GM19239 (cell line): ENCODE results near the gene CYP1A1.
A peak's percentile ranks its signal among the peaks of the same experiment; 100 is the strongest.
"Not testable (repeated sequence)": the region's sequence is repeated elsewhere in the genome, so short reads cannot be mapped to it uniquely, and the experiment has no call there.

ENCODE experiments used
- DNase-seq: peaks from one replicate; pipeline ENCODE4 v3.0.0; 2011; ENCODE audit warnings: low spot score; ENCODE audit not compliant: insufficient read length
- FAIRE-seq: peaks from 2 replicates; lab custom pipeline; 2011; peaks lifted over from hg19 to GRCh38; lab: Jason Lieb, UNC

CYP1A1 gene

GRCh38 chr15:74738239-74738638 is 12.9 kb upstream of the CYP1A1 start:
- not testable (repeated sequence) for FAIRE-seq, DNase-seq

GRCh38 chr15:74735305-74735704 is 10.0 kb upstream of the CYP1A1 start:
- FAIRE-seq, result no peak
- DNase-seq, result no peak

- no peak for DNase-seq
- FAIRE-seq, result no peak
Observed at GRCh38 chr15:74733269-74733668, 7.9 kb upstream of the CYP1A1 start.

DNA sequence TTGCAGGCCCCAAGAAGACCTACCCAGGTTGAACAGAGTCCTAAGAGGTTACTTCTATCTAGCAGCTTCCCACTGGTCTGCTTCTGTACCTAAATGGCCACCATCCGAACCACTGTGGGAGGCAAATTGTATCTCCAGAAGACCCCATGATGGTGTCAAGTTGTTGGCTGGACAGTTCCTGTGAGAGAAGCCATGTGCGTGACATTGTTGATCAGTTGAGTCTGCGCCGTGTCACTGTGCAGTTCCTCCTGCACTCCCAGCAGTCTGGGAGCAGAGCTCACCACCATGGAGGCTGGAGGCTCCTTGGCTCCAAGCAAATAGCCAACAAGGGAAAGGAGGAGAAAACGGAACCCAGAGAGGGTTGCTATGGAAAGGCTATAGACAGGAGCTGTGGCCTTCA is 7.5 kb upstream of the CYP1A1 start:
- DNase-seq, result no peak
- FAIRE-seq, result no peak

GRCh38 chr15:74730619-74731316 is 5.4 kb upstream of the CYP1A1 start:
- FAIRE-seq (no peak), DNase-seq (no peak)

DNA sequence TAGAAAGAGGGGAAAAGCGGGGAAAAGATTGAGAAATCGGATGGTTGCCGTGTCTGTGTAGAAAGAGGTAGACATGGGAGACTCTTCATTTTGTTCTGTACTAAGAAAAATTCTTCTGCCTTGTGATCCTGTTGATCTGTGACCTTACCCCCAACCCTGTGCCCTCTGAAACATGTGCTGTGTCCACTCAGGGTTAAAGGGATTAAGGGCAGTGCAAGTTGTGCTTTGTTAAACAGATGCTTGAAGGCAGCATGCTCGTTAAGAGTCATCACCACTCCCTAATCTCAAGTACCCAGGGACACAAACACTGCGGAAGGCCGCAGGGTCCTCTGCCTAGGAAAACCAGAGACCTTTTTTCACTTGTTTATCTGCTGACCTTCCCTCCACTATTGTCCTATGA is 4.0 kb upstream of the CYP1A1 start:
- not testable (repeated sequence) for FAIRE-seq, DNase-seq

DNA sequence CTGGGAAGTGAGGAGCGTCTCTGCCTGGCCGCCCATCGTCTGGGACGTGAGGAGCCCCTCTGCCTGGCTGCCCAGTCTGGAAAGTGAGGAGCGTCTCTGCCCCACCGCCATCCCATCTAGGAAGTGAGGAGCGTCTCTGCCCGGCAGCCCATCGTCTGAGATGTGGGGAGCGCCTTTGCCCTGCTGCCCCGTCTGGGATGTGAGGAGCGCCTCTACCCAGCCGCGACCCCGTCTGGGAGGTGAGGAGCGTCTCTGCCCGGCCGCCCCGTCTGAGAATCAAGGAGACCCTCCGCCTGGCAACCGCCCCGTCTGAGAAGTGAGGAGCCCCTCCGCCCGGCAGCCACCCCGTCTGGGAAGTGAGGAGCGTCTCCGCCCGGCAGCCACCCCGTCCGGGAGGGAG is 3.4 kb upstream of the CYP1A1 start:
- FAIRE-seq, DNase-seq: not testable (repeated sequence)

GRCh38 chr15:74727727-74728126 is 2.4 kb upstream of the CYP1A1 start:
- DNase-seq, result no peak
- FAIRE-seq, result no peak

- DNase-seq, result no peak
- no peak for FAIRE-seq
Observed at GRCh38 chr15:74726774-74727164, 1.4 kb upstream of the CYP1A1 start.

- FAIRE-seq (peak; percentile 4), DNase-seq (peak; percentile 68)
Observed at GRCh38 chr15:74725845-74726773, 781 bp upstream of the CYP1A1 start.

DNA sequence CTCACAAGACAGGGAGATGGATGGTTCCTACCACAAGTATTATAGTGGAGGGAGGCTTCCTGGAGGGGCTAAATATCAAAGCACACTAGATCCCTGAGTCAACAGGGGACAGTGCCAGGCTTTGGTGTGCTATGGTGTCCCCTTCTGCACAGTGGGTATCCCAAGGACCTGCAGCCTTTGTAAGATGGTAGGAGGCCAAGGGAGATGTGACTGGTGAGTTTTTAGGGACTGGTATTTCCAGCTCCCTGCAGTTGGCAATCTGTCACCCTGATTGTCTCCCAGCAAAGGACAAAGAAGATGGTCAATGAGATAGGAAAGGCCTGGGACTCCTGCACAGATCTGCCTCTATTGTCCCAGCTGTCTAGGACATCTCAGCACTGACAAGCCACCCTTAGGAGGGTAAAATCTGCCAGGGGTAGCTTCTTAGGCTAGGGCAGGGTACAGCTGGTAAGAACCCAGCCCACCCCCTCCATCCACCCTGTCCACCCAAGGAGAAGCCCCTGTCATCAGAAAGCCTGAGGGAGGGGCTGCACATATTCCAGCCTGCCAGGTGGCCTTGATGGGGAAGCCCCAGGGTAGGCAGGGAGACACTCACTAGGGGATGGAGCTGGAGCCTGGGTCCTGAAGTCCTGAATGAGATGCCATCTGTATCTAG is 631 bp downstream of the CYP1A1 start:
- no peak for FAIRE-seq

GRCh38 chr15:74723754-74724334 is 1.5 kb downstream of the CYP1A1 start:
- FAIRE-seq, result no peak

More for the DNA sequence above, 631 bp downstream of the CYP1A1 start:
- DNase-seq, result no peak

DNA sequence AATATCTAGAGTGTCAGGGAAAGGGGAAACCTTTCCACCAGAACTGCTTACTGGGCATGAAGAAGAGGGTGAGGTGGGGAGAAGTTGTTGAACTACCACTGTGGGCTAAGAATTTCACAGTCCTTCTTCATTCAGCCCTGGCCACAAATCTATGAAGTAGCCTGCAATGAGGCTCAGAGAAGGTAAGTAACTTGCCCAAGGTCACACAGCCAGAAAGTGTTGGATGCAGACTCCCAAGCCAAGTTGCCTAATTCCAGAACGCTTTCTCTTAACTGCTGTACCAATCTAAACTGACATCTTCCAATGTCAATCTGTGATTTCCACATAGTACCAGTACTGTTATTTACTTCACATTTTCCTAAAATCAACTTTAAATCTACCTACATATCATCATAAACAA is 2.1 kb downstream of the CYP1A1 start:
- DNase-seq (no peak), FAIRE-seq (no peak)

More at GRCh38 chr15:74723754-74724334, 1.5 kb downstream of the CYP1A1 start:
- no peak for DNase-seq

GRCh38 chr15:74722591-74722990 is 2.7 kb downstream of the CYP1A1 start:
- FAIRE-seq (no peak), DNase-seq (no peak)

GRCh38 chr15:74716651-74717050 is 8.7 kb downstream of the CYP1A1 start:
- FAIRE-seq (no peak), DNase-seq (no peak)

- FAIRE-seq (no peak), DNase-seq (no peak)
Observed at GRCh38 chr15:74712311-74712710, 13.0 kb downstream of the CYP1A1 start.

DNA sequence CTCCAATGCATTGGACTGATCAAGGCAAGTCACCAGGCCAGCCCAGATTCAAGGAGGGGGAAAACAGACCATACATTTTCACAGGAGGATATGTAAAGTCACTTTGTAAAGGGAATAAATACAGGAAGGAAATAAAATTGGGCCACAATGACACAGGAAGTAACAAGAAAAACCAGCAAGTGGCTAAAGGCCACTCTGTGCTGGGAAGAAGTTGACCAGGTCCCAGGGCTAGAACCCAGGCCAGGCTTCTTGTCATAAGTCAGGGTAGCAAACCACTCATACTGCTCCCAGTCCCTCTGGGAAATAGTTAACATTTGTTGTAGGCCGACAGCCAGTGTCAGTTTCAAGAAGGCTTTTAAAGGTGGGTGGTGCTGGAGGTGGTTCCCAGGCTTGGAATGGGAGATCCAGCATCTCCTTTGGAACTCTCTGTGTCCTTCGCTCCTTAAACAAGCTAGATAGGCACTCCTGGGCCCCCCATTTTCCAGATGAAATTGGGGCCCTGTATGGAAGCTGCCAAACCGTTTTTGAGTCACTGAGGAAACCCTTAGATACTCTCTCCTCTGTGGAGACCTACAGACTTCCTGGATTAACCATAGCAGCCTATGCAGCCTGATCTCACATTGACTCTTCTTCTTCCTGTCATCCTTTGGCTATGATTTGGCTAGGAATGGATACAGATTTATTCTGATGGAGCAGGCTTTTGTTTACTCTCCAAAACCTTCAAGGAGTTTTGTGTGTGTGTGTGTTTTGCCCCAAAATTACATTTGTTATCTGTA is 14.8 kb downstream of the CYP1A1 start:
- no peak for FAIRE-seq
- no peak for DNase-seq

DNA sequence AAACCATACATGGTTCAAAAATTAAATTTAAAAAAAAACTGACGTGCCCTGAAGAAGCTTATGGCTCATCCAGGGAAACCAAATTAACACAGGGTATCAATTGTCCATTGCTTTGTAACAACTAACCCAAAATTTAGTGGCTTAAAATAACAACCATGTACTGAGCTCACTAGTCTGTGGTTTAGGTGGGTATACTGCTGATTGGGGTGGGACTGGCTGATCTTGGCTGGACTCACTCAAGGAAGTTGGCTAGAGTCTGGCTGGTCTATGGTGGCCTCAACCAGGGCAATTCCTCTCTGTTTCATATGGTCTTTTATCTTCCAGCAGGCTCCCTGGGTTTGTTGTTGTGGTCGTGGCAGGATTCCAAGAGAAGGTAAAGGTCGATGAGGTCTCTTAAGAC is 15.4 kb downstream of the CYP1A1 start:
- DNase-seq (no peak), FAIRE-seq (no peak)

GRCh38 chr15:74709011-74709410 is 16.3 kb downstream of the CYP1A1 start:
- DNase-seq (no peak), FAIRE-seq (no peak)

DNA sequence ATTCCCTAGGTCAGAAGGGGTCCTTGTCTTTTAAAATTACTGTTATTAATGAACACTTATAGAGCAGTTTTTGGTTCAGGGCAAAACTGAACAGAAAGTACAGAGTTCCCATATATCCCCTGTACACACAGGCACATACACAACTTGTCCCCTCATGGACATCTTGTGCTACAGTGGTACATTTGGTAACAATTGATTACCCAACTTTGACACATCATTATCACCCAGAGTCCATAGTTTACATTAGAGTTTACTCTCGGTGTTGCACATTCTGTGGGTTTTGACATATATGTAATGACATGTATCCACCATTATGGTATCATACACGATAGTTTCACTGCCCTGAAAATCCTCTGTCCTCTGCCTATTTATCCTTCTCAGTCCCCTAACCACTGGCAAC is 28.5 kb downstream of the CYP1A1 start:
- no peak for FAIRE-seq
- DNase-seq, result no peak
